Body of pancreas (tissue), 4 donors: Measurements from ENCODE around the gene ZMYM2. TPM values are rescaled to one million over a fixed set of nuclear protein-coding genes. Genes with fewer than 3 reads are reported as not detected.

Experiments used
- ATAC-seq: fragments of 150-250 bp; one replicate; pipeline ENCODE4 v1.9.1; 2016
- DNase-seq, 4 donors: peaks; one replicate each; pipeline ENCODE4 v3.0.0-alpha.2; 2019
- H3K27ac ChIP-seq, 4 donors: fragments of 200-600 bp; sonication (generic); 1 replicate in 3 of 4; 2 replicates in 1 of 4; pipeline versions ENCODE4 v1.5.1 to v1.6.1; 2016 to 2019; ENCODE audit warnings: mild to moderate bottlenecking in 1 of 4, mixed read lengths in 1 of 4, moderate library complexity in 1 of 4
- H3K27me3 ChIP-seq, 2 donors: fragments of 200-600 bp; sonication (generic); one replicate each; pipeline ENCODE4 v1.6.0; 2016; ENCODE audit warnings: mild to moderate bottlenecking in 1 of 2
- H3K36me3 ChIP-seq, 2 donors: fragments of 200-600 bp; sonication (generic); replicated peaks in 1 of 2; 2 replicates each; pipeline ENCODE4 v1.5.1; 2016; ENCODE audit warnings: low read depth in 2 of 2; ENCODE audit not compliant: insufficient read depth in 1 of 2
- H3K4me1 ChIP-seq: fragments of 200-600 bp; sonication (generic); one replicate; pipeline ENCODE4 v1.6.0; 2016
- H3K4me3 ChIP-seq, 2 donors: fragments of 200-600 bp; sonication (generic); 1 replicate in 1 of 2; 2 replicates in 1 of 2; pipeline ENCODE4 v1.5.1; 2016 to 2019
- H3K9me3 ChIP-seq, 3 donors: fragments of 200-600 bp; sonication (generic); 1 replicate in 2 of 3; 2 replicates in 1 of 3; pipeline ENCODE4 v1.5.1; 2016
- POLR2A ChIP-seq, 3 donors: fragments of 450-650 bp; IDR thresholded peaks; one replicate each; pipeline ENCODE4 v1.6.1; 2016; ENCODE audit warnings: antibody characterized with exemption in 3 of 3, mild to moderate bottlenecking in 2 of 3
- WGBS, 2 donors: methylation state at CpG; one replicate each; pipeline ENCODE4 v1.1.5; 2017; 5-methylcytosine and 5-hydroxymethylcytosine counted together
- intact Hi-C: fragments of 100-400 bp; cut with DNase I; formaldehyde crosslinking; loops from one replicate; pipeline ENCODE4 v1.15.1; 2023
- total RNA-seq, 2 donors: library from RNA; depleted of rRNA; stranded (reverse); fragments of >200 nt; gene quantifications; one replicate each; pipeline ENCODE4 v1.1.0, GENCODE V29; 2016
- TF ChIP-seq, protein P1 (sequence below), 7 experiments: fragments of 450-650 bp in 4 of 7; fragments of 200-600 bp in 3 of 7; sonication (generic) in 3 of 7; IDR thresholded peaks; one replicate each; pipeline ENCODE4 v1.5.1; 2016 to 2019; ENCODE audit warnings: antibody characterized with exemption in 7 of 7

The ZMYM2 gene
- total RNA-seq, 2 donors from 2014 or later = 34.6 to 52.1 TPM

DNA sequence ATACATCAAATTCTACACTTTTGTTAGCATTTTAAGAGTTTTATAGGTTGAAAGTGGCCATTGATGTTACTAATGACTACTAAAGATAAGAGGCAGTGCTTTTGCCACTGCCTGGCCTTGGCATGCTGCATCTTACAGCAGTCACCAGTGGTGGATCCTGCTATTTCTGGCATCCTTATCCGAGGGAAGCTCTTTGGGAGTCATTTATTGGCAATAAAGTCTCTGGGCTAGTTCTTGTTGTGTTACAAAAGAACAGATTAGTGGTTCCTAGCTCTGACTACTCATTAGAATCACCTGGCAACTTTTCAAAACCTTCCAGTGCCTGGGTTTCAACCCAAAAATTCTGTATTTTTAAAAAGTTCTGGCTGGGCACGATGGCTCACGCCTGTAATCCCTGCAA, 94.5 kb downstream of the ZMYM2 start:
- Histone ChIP-seq H3K9me3 (no peaks in the 10 kb centered on the region), H3K27ac (no peak overlapping the region), H3K4me1 (no peaks in the 10 kb centered on the region), H3K36me3 (peaks cover 0 to 5% of the 10 kb centered on the region in 2 donors), H3K27me3 (no peaks in the 10 kb centered on the region), H3K4me3 (no peak overlapping the region)
- DNase-seq (no peak), ATAC-seq (no peak)
- intact Hi-C loops = no loop called here
- WGBS, 2 donors = 87 to 93% methylated on average over 3 of the region's 3 CpGs
- TF ChIP-seq, protein P1, sequence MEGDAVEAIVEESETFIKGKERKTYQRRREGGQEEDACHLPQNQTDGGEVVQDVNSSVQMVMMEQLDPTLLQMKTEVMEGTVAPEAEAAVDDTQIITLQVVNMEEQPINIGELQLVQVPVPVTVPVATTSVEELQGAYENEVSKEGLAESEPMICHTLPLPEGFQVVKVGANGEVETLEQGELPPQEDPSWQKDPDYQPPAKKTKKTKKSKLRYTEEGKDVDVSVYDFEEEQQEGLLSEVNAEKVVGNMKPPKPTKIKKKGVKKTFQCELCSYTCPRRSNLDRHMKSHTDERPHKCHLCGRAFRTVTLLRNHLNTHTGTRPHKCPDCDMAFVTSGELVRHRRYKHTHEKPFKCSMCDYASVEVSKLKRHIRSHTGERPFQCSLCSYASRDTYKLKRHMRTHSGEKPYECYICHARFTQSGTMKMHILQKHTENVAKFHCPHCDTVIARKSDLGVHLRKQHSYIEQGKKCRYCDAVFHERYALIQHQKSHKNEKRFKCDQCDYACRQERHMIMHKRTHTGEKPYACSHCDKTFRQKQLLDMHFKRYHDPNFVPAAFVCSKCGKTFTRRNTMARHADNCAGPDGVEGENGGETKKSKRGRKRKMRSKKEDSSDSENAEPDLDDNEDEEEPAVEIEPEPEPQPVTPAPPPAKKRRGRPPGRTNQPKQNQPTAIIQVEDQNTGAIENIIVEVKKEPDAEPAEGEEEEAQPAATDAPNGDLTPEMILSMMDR (IDR thresholded peaks at IDR 0.05) = no peak
- TF ChIP-seq POLR2A (IDR thresholded peaks at IDR 0.05) = no peak

DNA sequence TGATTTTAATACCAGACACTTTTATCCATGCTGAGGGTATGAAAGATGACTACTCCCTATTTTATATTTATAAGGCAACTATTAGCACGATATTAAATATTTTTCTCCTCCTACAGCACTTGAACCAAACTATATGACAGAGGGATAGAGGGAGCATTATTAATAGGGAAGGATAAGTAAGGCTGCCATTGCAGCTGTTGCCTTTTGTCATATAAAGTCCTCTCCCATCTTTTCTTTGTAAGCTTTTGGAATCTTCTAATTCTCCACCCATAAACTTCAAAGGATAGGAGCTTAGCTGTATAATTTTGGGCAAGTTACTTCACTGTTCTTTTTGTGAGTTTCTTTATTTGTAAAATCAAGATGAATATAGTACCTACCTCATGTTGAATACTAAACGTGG, 95.4 kb downstream of the ZMYM2 start:
- Histone ChIP-seq H3K27me3 (no peaks in the 10 kb centered on the region), H3K27ac (no peak overlapping the region), H3K4me1 (no peaks in the 10 kb centered on the region), H3K9me3 (no peaks in the 10 kb centered on the region), H3K4me3 (no peak overlapping the region), H3K36me3 (peaks cover 0 to 5% of the 10 kb centered on the region in 2 donors)
- no peak for TF ChIP-seq POLR2A (IDR thresholded peaks at IDR 0.05)
- TF ChIP-seq, protein P1 (IDR thresholded peaks at IDR 0.05) = no peak
- 89 to 95% methylated on average over 2 of the region's 2 CpGs for WGBS, 2 donors
- DNase-seq (no peak), ATAC-seq (no peak)
- intact Hi-C loops = no loop called here

DNA sequence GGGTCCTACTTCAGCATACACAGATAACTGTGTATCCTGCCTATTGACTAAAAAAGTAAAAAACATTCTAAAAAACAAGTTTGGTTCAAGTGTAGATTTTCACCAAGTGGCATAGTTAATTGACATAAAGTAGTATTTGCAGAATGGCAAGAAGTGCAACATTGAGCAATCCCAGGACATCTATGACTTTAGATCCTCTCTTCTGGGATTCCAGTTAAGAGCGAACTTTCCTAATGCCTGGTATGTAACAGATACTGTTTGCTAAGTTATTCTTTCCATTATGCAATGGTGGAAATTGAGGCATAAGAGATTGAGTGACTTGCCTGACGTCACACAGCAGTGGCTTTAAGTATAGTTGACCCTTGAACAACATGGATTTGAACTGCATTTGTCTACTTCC, 96.1 kb downstream of the ZMYM2 start:
- WGBS, 2 donors = 87 to 92% methylated on average over 2 of the region's 2 CpGs
- intact Hi-C loops = no loop called here
- Histone ChIP-seq H3K27ac (no peak overlapping the region), H3K36me3 (peaks cover 0 to 7% of the 10 kb centered on the region in 2 donors), H3K4me1 (no peaks in the 10 kb centered on the region), H3K9me3 (no peaks in the 10 kb centered on the region), H3K27me3 (no peaks in the 10 kb centered on the region), H3K4me3 (no peak overlapping the region)
- ATAC-seq = no peak
- DNase-seq = no peak
- TF ChIP-seq, protein P1 (IDR thresholded peaks at IDR 0.05) = no peak
- no peak for TF ChIP-seq POLR2A (IDR thresholded peaks at IDR 0.05)

DNA sequence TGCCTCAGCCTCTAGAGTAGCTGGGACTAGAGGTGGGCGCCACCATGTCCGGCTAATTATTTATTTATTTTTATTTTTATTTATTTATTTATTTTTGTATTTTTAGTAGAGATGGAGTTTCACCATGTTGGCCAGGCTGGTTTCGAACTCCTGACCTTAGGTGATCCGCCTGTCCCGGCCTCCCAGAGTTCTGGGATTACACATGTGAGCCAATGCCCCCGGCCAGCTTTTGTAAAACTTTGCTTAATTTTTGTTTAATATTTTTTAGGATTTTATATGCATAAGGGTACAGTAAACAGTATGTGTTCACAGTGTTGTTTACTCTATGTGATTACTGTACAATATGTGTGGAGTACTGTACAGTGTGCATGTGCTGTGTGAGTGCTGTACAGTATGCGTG, 98.7 kb downstream of the ZMYM2 start:
- intact Hi-C loops = no loop called here
- Histone ChIP-seq H3K4me1 (no peaks in the 10 kb centered on the region), H3K36me3 (peaks cover 0 to 19% of the 10 kb centered on the region in 2 donors), H3K27ac (no peak overlapping the region), H3K27me3 (no peaks in the 10 kb centered on the region), H3K9me3 (no peaks in the 10 kb centered on the region), H3K4me3 (no peak overlapping the region)
- no peak for TF ChIP-seq POLR2A (IDR thresholded peaks at IDR 0.05)
- TF ChIP-seq, protein P1 (IDR thresholded peaks at IDR 0.05) = no peak
- ATAC-seq (no peak), DNase-seq (no peak)
- WGBS, 2 donors = 96 to 97% methylated on average over 7 of the region's 7 CpGs

DNA sequence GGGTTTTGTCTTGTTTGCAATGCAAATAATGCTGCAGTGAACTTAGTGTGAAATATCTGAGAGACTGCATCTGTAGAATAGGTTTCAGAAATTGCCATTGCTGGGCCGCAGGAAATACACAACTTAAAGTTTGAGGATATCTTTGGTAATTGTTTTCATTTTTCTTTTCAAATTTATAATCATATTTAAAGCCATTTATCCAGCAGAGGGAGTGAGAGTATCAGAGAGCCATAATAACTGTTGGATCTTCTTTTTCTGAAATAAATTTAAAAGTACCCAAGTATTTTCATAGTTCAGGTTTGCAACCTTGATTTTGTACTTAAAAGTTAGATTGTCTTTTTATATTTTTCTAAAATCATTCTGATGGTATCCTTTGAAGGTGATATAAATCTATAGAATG, 99.4 kb downstream of the ZMYM2 start:
- H3K27ac ChIP-seq = no peak overlapping the region
- TF ChIP-seq, protein P1 (IDR thresholded peaks at IDR 0.05) = no peak
- TF ChIP-seq POLR2A (IDR thresholded peaks at IDR 0.05) = no peak
- H3K27me3 ChIP-seq = no peaks in the 10 kb centered on the region
- H3K4me3 ChIP-seq = no peak overlapping the region
- WGBS, 2 donors = 83 to 91% methylated on average over 1 of the region's 1 CpG
- intact Hi-C loops = no loop called here
- ATAC-seq = no peak
- H3K9me3 ChIP-seq = no peaks in the 10 kb centered on the region
- DNase-seq = no peak
- no peaks in the 10 kb centered on the region for H3K4me1 ChIP-seq
- peaks cover 0 to 23% of the 10 kb centered on the region in 2 donors for H3K36me3 ChIP-seq
